HUES64 (cell line): Measurements from ENCODE around the gene VGLL3. TPM values are rescaled to one million over a fixed set of nuclear protein-coding genes. Genes with fewer than 3 reads are reported as not detected.
A peak's percentile ranks its signal among the peaks of the same experiment; 100 is the strongest.
"Not testable (repeated sequence)": the region's sequence is repeated elsewhere in the genome, so short reads cannot be mapped to it uniquely, and the experiment has no call there.

ENCODE experiments used
- H3K27ac ChIP-seq: 2 replicates; pipeline ENCODE4 v1.7.0; 2013; ENCODE audit warnings: low read depth, low read length, inconsistent platforms
- H3K27me3 ChIP-seq: 2 replicates; pipeline ENCODE4 v1.6.1; 2013; ENCODE audit warnings: mild to moderate bottlenecking, low read length; ENCODE audit not compliant: insufficient read depth
- H3K36me3 ChIP-seq: 2 replicates; pipeline ENCODE4 v1.6.1; 2013; ENCODE audit warnings: mild to moderate bottlenecking, low read length; ENCODE audit not compliant: insufficient read depth
- H3K4me1 ChIP-seq: 2 replicates; pipeline ENCODE4 v1.6.1; 2013; ENCODE audit warnings: mild to moderate bottlenecking, low read length, moderate library complexity; ENCODE audit not compliant: insufficient read depth
- H3K4me3 ChIP-seq: 2 replicates; pipeline ENCODE4 v1.5.1; 2013; ENCODE audit warnings: mild to moderate bottlenecking, low read length, moderate library complexity
- H3K9ac ChIP-seq: 2 replicates; pipeline ENCODE4 v1.6.1; 2013; ENCODE audit warnings: mild to moderate bottlenecking, low read depth, low read length
- H3K9me3 ChIP-seq: 2 replicates; pipeline ENCODE4 v1.6.1; 2013; ENCODE audit warnings: low read depth, low read length; ENCODE audit not compliant: insufficient read depth
- WGBS: fragments of 150-250, 120-280 bp; methylation state at CpG from one replicate; pipeline ENCODE4 v1.1.7; 2013; ENCODE audit warnings: missing lambda C conversion rate; 5-methylcytosine and 5-hydroxymethylcytosine counted together
- polyA plus RNA-seq, 2 experiments: library from polyadenylated mRNA; stranded (reverse); fragments of 50-300 nt; gene quantifications; one replicate each; pipeline ENCODE4 v1.2.3, GENCODE V29; 2013

Gene VGLL3, protein sequence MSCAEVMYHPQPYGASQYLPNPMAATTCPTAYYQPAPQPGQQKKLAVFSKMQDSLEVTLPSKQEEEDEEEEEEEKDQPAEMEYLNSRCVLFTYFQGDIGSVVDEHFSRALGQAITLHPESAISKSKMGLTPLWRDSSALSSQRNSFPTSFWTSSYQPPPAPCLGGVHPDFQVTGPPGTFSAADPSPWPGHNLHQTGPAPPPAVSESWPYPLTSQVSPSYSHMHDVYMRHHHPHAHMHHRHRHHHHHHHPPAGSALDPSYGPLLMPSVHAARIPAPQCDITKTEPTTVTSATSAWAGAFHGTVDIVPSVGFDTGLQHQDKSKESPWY
- polyA plus RNA-seq (2013, experiment 1 of 2) = 12.7 TPM
- polyA plus RNA-seq (2013, experiment 2 of 2) = 12.0 TPM

DNA sequence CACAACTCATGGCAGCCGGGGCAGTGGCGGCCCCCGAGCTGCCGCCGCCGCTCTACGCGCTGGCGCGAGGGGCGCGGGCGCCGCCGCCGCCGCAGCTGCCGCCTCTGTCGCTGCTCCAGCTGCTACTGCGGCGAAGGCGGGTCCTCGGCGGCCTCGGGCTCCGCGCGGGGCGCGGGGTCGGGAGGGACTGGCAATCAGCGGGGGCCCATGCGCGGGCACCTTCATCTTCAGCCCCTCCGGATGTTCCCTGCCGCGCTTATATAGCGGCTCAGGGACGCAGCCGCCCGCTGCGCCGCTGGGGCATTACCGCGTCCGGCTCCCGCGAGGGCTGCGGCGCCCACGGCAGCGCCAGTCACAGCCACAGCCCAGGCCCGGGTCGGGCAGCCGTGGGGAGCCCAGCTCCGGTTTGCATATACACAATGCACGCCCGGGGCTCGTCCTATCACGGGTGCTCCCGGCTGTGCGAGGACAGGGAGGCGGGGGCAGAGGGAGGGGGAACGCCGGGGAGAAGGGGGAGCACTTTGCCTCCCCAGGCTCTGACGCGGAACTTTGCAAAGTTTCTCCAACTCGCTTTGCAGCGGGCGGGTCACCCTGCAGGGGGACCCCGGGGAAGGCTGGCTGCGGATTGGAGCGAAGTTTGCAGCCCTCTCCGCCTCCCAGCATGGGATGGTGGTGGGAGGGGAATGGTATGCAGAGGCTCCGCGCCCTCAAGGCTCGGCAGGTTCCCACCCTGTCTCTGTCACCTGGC lies at the start of gene VGLL3:
Gene VGLL3 (minus strand): TSS at position 416 of the 748 bp plus-strand sequence. CDS start 406 bp downstream, at position 10.
- H3K27me3 ChIP-seq = peaks cover 18% of the 10 kb centered on the region
- H3K4me3 ChIP-seq = peak within 1 kb of the TSS; percentile 72
- peaks cover 10% of the 10 kb centered on the region for H3K4me1 ChIP-seq
- WGBS = under 1% methylated on average over 77 of the region's 77 CpGs
- peak within 1 kb of the TSS; percentile 72 for H3K9ac ChIP-seq
- H3K9me3 ChIP-seq = no peaks in the 10 kb centered on the region
- H3K27ac ChIP-seq = peak within 1 kb of the TSS; percentile 80
- H3K36me3 ChIP-seq = no peaks in the 10 kb centered on the region

DNA sequence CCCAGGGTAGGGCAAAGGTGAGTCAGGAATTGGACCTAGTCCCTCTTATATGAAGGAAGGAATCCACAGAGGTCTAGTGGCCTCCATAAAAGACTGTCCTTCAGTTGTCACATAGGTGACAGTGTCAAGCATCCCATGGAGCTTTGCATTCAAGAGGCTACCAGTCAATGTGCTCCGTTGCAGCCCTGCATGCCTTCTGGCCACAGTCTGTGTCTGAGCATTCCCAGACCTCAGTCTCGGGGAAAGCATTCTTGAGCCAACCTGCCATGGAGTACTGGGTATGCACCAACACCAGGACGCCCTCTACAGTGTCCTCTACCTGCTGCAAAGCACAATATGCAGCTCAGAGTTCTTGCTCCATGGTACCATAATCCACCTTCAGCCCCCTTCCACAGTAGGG lies 46.7 kb upstream of the VGLL3 start:
- H3K27me3 ChIP-seq = no peaks in the 10 kb centered on the region
- H3K9ac ChIP-seq = no peak overlapping the region
- no peaks in the 10 kb centered on the region for H3K36me3 ChIP-seq
- H3K4me3 ChIP-seq = no peak overlapping the region
- no peaks in the 10 kb centered on the region for H3K4me1 ChIP-seq
- H3K9me3 ChIP-seq = no peaks in the 10 kb centered on the region
- no peak overlapping the region for H3K27ac ChIP-seq
- WGBS = 92% methylated on average over 3 of the region's 3 CpGs

DNA sequence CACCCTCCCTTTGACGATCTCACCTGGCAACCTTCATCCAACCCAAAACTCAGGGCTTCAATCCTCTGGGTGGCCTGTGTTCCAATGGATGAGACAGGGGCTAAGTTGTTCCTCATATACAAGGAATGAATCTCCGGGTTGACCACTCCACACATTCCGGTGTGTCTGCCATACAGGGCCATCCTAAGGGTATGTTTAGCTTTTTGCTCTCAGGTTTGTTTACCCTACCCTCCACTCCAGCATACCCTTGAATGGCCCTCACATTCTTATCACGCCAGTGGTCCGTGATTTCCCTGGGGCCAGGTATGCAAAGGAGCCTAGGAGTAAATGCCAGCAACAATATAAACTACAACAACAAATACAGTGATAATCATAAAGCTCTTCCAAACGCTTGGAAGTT lies 45.7 kb upstream of the VGLL3 start:
- Histone ChIP-seq H3K27ac (no peak overlapping the region), H3K4me1 (no peaks in the 10 kb centered on the region), H3K36me3 (no peaks in the 10 kb centered on the region), H3K9ac (no peak overlapping the region), H3K9me3 (no peaks in the 10 kb centered on the region), H3K4me3 (no peak overlapping the region), H3K27me3 (no peaks in the 10 kb centered on the region)
- 96% methylated on average over 6 of the region's 6 CpGs for WGBS

DNA sequence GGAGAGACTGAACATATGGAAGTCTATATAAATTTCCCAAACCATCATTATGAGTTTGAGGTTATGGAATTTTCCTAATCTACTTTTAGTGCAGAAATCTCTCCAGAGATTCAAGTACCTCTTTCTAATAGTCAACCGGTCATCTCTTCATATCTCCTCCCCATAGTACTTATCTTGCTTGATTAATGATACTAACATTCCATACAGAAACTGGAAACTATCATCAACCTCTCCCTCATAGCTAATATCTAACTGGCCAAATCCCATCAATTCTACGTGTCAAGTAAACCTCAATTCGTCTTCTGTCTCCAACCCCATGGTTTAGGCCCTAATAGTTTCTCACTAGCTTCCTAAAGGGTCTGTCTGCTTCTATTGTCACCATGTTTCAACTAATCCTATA lies 44.4 kb upstream of the VGLL3 start:
- 95% methylated on average over 3 of the region's 3 CpGs for WGBS
- Histone ChIP-seq H3K27me3 (no peaks in the 10 kb centered on the region), H3K4me3 (no peak overlapping the region)

DNA sequence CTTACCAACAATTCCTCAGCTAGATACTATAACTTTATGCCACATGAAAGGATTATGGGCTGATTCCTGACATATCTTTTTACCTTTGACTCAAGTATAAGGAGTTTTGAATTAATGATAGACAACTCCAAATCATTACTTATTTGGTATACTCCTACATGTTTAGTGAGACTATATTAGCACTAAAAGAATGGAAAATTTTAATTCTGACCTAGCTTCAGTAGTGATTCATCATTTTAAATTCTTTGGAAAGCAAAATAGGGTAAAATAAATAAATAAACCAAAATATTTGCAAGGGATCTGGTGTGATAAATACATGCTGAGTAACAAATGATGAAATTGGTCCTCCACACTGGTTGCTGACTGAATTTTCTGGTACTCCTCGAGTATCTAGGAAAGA lies 42.3 kb upstream of the VGLL3 start:
- WGBS = 88% methylated on average over 1 of the region's 1 CpG
- H3K4me1 ChIP-seq = no peaks in the 10 kb centered on the region
- H3K9me3 ChIP-seq = no peaks in the 10 kb centered on the region
- H3K27ac ChIP-seq = no peak overlapping the region
- H3K4me3 ChIP-seq = no peak overlapping the region
- no peaks in the 10 kb centered on the region for H3K36me3 ChIP-seq
- H3K27me3 ChIP-seq = no peaks in the 10 kb centered on the region
- no peak overlapping the region for H3K9ac ChIP-seq

More for the DNA sequence above, 44.4 kb upstream of the VGLL3 start:
- Histone ChIP-seq H3K9ac (no peak overlapping the region), H3K4me1 (no peaks in the 10 kb centered on the region), H3K36me3 (no peaks in the 10 kb centered on the region), H3K27ac (no peak overlapping the region), H3K9me3 (no peaks in the 10 kb centered on the region)

DNA sequence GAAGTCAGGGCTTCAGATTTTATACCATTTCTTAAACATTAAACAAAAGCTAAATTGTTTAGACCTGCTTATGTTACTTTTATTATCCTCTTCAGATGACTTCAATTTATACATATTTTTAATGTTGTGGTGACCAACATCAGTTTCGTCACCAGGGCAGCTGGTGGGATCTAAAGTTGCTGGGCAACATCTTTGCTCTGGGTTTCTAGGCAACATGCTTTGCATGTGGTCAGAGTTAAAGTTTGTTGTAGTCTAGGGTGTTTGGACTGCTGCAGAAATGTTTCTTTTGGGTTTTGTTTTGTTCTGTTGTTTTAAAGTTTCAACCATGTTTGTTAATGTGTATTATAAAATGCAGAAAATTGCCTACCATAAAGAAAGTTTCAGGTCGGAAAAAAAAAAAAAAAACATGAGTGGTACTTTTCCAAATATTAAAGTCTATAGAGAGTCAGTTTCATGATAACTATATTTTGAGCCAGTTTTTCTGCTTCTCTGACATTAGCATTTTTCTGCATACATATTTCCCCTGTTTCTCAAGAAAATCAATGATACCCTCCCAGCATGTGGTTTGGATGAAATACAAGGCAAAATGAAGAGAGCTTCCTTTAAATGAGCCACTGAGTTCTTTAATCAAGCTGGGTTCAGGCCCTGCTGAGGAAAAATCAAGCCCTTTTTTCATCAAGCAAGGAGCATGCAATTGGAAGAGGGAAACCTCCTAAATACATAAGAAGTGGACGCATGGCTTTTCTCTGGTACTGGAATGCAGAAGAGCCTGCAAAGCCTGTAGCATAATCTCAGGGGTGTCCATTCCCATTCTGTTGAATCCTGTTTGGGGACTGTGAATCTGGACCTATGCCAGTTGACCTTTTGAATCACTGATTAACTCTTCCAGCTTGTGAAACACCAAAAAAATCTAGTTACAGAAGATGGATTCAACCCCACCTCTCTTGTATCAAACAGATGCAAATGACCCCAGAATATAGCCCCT lies 35.0 kb upstream of the VGLL3 start:
- H3K9me3 ChIP-seq = no peaks in the 10 kb centered on the region
- H3K4me1 ChIP-seq = no peaks in the 10 kb centered on the region
- H3K4me3 ChIP-seq = no peak overlapping the region
- H3K27ac ChIP-seq = no peak overlapping the region
- no peaks in the 10 kb centered on the region for H3K36me3 ChIP-seq
- no peaks in the 10 kb centered on the region for H3K27me3 ChIP-seq
- H3K9ac ChIP-seq = no peak overlapping the region
- WGBS = 90% methylated on average over 2 of the region's 3 CpGs

DNA sequence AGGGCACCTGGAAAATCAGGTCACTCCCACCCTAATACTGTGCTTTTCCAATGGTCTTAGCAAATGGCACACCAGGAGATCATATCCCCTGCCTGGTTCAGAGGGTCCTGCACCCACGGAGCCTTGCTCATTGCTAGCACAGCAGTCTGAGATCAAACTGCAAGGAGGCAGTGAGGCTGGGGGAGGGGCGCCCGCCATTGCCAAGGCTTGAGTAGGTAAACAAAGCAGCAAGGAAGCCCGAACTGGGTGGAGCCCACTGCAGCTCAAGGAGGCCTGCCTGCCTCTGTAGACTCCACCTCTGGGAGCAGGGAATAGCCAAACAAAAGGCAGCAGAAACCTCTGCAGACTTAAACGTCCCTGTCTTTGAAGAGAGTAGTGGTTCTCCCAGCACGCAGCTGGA lies 26.4 kb upstream of the VGLL3 start:
- WGBS = 83% methylated on average over 6 of the region's 6 CpGs
- H3K4me1 ChIP-seq, H3K27me3 ChIP-seq, H3K4me3 ChIP-seq, H3K36me3 ChIP-seq, H3K9ac ChIP-seq, H3K27ac ChIP-seq, H3K9me3 ChIP-seq: not testable (repeated sequence)

DNA sequence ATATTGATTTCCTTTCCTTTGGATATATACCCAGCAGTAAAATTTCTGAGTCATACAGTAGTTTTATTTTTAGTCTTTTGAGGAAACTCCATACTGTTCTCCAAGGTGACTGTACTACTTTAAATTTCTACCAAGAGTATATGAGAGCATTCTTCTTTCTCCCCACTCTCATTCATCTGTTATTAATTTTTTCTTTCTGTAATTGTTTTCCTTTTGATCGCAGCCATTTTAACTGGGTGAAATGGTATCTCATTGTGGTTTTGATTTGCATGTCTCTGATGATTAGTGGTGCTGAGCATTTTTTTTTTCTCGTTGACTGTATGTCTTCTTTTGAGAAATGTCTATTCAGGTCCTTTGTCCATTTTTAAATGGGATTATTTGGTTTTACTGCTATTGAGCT lies 18.3 kb upstream of the VGLL3 start:
- no peaks in the 10 kb centered on the region for H3K36me3 ChIP-seq
- WGBS = 40% methylated on average over 2 of the region's 2 CpGs
- H3K27me3 ChIP-seq = no peaks in the 10 kb centered on the region
- H3K9ac ChIP-seq = no peak overlapping the region
- no peak overlapping the region for H3K27ac ChIP-seq
- no peaks in the 10 kb centered on the region for H3K9me3 ChIP-seq
- no peak overlapping the region for H3K4me3 ChIP-seq
- no peaks in the 10 kb centered on the region for H3K4me1 ChIP-seq

DNA sequence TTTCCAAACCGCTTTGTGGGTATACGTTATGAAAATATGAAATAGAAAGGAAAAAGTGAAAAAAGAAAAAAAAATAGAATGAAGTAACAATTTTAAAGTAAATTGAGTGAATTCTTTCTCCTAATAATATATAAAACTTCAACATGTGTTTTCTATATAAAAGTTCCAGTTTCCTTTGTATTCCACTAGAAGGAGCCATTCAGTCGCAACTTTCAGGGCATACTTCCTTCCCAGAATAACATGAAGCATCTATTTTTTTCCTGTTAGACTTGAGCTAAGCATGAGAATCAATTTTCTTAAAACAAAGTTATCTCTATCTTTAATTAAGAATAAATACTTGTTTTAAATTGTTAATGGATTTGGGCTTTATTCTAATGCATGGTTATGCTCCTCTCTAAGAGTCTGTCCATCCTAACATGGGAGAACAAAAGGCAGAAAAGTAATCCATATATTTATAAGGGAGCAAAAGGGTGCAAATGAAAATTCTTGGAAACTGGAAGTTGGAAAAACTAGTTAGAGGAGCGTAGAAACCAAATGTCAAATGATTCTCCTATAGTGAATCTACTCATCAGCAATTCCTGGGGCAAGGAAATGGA lies 16.0 kb upstream of the VGLL3 start:
- H3K9me3 ChIP-seq = no peaks in the 10 kb centered on the region
- WGBS = 93% methylated on average over 1 of the region's 4 CpGs

DNA sequence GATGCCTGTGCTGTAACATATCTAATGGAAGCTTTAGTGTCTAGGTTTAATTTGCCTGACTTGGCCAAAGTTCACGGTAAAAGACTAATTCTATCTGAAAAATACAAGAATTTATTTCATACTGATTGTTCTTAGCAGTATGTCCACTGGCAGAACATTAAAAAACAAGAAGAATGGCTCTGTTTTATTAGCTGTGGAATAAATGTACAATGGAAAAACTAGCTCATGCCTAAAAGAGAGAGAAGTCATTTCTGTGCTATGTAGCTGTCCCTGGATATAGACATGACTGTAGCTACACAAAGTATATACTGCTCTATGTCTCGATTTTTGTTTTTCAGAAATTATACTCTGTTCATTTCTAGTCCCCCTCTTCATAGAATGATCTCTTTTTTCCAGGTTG lies 13.9 kb upstream of the VGLL3 start:
- Histone ChIP-seq H3K27me3 (no peaks in the 10 kb centered on the region), H3K27ac (no peak overlapping the region), H3K4me1 (no peaks in the 10 kb centered on the region), H3K4me3 (no peak overlapping the region), H3K9me3 (no peaks in the 10 kb centered on the region), H3K9ac (no peak overlapping the region), H3K36me3 (no peaks in the 10 kb centered on the region)
- no CpG with 5 or more reads among the region's 2 CpGs for WGBS

More for the DNA sequence above, 16.0 kb upstream of the VGLL3 start:
- Histone ChIP-seq H3K27ac (no peak overlapping the region), H3K4me1 (no peaks in the 10 kb centered on the region), H3K9ac (no peak overlapping the region), H3K36me3 (no peaks in the 10 kb centered on the region), H3K4me3 (no peak overlapping the region), H3K27me3 (no peaks in the 10 kb centered on the region)
